HT1080 (cell line): ENCODE measurements around the gene WNT3A. TPM values are rescaled to one million over a fixed set of nuclear protein-coding genes. Genes with fewer than 3 reads are reported as not detected.
A peak's percentile ranks its signal among the peaks of the same experiment; 100 is the strongest.

Experiments used
- DNase-seq: peaks from one replicate; pipeline ENCODE4 v3.0.0-alpha.2; 2015; ENCODE audit warnings: low read depth
- total RNA-seq: library from RNA; depleted of rRNA; stranded (reverse); fragments of >200 nt; shearing (Covaris generic); gene quantifications from 2 replicates; pipeline ENCODE4 v1.2.3, GENCODE V29; 2014

WNT3A gene
- total RNA-seq, 1 experiment from 2014 or later, result not detected

DNA sequence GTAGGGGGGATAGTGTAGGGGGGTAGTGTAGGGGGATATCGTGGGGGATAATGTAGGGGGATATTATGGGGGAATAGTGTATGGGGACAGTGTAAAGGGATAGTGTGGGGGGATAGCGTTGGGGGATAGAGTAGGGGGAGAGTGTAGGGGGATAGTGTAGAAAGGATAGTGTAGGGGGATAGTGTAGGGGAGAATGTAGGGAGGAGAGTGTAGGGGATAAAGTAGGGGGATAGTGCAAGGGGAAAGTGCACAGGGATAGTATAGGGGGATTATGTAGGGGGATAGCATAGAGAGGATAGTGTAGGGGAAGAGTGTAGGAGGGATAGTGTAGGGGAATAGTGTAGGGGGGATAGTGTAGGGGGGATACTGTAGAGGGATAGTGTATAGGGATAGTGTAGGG is 63.4 kb downstream of the WNT3A start:
- DNase-seq, result no peak

DNA sequence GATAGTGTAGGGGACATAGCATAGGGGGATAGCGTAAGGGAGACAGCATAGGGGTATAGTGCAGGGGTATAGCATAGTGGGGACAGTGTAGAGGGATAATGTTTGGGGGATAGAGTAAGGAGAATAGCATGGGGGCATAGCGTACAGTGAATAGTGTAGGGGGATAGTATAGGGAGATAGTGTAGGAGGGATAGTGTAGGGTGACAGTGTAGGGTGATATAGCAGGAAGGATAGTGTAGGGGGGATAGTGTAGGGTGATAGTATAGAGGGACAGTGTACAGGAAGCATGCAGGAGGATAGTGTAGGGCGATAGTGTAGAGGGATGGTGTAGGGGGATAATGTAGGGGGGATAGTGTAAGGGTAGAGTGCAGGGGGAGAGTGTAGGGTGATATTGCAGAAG is 64.1 kb downstream of the WNT3A start:
- DNase-seq, result no peak

DNA sequence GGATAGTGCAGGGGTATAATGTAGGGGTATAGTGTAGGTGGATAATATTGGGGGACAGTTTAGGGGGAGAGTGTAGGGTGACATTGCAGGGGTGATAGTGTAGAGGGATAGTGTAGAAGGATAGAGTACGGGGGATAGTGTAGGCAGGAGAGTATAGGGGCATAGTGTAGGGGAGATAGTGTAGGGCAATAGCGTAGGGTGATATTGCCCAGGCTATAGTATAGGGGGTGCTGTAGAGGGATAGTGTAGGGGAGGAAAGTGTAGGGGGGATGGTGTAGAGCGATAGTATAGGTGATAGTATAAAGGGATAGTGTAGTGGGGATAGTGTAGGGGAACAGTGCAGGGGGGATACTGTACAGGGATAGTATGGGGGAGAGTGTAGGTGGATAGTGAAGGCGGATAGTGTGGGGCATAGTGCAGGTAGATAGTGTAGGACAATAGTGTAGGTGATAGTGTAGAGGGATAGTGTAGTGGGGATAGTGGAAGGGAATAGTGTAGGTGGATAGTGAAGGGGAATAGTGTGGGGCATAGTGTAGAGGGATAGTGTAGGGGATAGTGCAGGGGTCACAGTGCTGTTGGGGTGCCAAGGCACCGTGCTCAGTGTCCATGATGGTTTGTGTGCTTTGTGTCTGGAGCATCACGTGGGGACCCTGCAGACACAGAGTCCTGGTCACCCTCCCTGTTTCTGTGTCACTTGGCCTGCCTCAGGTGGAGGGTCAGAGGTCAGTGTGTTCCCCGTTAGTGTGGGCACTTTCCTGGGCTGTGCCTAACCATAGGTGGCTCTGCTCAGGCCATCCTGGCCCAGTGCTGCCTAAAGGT is 65.2 kb downstream of the WNT3A start:
- DNase-seq, result no peak

DNA sequence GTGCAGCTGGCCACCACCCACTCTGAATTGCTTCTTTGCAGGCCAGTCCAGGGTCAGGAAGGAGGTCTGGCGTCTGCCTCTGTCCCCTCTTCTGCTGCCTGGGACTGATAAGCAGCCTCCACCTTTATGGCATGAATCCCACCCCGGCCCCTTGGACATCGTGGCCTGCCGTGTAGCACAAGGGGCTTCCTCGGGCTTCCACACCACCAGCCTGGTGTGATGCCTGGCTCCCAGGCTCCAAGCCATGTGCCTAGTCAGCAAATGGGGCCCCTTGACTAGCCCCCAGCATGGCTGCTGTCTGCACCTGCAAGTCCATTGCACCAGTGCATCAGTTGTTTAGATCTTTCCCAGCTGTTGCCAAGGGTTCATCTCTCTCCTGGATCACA is 65.9 kb downstream of the WNT3A start:
- DNase-seq, result no peak

DNA sequence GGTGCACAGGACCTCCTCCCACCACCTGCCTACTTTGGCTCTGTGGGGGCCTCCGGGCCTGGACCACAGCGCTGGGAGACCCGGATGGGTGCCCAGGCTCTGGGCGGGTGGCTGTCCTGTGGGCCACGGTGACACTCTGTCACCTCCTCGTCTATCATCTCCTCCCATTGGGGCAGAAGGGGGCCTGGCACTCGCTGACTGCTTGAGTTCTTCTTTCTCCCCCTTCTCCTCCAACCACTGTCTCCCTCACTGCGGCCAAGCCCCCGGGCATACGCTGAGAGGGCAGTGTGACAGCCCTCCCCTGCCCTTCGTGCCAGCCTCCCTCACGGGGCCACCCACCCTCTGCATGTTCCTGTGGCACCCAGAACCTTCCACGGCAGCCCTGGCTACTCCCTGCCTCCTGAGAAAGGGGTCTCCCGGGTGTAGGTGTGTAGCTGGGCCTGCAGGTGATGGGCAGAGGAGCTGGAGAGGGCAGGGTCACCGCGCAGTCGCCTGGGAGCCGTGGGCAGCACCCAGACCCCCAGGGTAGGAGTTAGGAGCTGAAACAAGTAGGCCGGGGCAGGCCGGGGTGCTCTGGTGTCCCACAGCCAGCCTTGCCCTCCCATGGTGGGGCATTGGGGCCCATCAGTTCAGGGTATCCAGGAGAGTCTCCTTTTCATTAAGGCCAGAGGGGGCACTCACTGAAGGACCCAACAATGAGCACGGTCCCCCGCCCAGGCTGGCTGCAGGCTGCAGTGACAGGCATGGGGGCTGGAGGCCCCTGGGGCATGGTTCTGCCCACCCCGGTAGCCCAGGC is 66.5 kb downstream of the WNT3A start:
- DNase-seq, result no peak

DNA sequence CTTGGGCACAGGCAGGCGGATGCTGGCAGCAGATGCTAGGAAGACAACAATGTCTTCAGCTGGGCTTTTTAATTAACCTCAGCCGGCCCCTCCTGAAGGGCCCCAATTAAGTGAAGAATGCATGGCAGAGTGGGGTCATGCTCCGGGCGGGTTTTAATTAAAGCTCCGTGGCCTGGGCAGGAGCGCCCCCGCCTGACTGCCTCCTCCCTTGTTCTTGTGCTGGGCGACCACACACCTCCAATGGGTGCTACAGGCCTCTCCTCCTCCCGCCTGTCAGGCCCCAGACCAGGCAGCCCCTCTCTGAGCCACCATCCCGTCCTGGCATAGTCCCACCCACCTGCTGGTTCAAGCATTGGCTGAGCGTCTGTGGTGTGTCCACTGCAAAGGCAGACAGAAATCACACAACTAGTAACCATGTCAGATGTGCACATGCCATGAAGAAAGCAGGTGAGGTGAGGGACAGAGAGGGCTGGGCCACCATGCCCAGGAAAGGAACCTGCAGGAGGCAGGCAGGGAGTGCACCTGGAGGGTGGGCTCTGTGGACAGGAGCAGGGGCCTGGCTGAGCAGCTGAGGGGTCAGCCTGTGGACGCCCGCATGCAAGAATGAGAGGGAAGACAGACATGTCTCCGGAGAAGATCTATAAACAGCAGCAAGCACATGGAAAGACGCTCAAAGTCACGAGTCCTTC is 67.2 kb downstream of the WNT3A start:
- peak; percentile 33 for DNase-seq

DNA sequence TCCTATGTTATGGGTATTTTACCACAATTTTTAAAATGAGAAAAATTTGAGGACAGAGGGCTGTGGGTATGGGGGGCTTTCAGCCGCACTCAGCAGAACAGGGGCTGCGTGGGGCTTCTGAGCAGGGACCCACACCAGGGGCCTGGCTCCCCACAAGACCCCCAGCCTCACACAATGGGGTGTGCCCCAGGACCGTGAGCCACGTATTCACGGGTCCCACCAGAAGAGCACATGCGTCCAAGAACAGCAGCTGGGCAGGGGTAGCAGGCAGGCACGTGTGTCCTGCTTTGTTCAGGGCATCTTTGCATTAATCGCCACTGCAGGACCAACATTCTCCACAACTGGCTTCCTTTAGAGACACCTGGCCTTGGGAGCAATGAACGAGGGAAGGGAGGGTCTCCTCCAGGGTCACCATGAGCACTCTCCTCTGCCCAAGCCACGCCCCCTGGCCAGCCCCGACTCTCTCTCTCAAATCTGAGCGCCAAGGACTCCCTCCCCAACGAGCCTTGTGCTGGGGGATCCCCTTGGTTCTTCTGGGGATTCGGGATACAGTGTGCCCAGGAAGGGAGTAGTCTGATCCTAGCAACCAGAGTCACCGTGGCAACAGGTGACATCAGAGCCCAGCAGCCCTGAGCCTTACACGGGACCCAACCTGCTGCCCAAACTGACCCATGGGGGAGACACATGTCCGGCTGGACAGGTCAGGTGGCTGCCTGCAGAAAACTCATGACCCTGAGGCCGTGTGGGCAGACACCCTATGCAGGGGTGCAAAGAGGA is 68.3 kb downstream of the WNT3A start:
- no peak for DNase-seq

DNA sequence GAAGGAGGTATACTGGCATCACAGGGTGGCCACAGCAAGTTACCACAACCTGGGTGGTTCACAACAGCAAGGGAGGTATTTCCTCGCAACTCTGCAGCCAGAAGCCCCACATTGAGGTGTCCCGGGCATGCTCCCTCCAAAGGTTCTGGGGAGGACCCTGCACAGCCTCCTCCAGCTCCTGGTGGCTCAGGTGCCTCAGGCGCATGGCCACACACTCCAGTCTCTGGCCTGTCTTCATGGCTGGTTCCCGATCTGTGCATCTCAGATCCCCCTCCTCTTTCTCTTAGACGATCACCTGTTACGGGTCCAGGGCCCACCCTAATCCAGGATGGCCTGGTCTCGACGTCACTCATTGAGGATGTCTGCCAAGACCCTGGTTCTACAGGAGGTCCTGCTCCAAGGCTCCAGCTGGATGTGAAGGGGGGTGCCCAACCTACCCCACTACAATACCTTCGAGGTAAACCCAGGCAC is 69.0 kb downstream of the WNT3A start:
- no peak for DNase-seq

DNA sequence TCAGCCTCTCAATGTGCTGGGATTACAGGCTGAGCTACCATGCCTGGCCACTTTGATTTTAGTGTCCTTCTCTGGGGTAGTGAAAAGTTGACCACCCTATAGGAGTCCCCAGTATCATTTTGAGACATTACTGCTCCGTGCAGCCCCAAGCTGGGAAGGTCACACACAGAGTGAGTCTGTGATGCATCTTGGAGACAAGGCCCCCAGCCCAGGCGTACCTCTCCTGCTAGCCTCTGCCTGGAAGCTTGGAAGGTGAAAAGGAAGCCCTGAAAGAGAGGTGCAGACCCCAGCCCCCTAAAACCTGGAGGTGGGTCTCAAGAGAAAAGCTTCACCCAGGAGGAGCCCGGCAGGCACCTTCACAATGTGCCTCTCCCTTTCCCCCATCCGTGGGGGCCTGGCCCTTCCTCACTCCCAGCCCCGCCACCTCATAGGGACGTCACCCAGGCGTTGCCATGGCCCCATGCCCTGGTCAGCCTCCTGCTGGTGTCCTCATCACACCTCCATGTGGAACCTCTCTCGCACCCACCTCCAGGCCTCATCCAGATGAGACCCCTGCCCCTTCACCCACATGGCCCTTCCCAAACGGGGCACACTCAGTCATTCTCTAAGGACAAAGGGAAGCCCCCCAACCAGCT is 70.1 kb downstream of the WNT3A start:
- DNase-seq, result no peak

DNA sequence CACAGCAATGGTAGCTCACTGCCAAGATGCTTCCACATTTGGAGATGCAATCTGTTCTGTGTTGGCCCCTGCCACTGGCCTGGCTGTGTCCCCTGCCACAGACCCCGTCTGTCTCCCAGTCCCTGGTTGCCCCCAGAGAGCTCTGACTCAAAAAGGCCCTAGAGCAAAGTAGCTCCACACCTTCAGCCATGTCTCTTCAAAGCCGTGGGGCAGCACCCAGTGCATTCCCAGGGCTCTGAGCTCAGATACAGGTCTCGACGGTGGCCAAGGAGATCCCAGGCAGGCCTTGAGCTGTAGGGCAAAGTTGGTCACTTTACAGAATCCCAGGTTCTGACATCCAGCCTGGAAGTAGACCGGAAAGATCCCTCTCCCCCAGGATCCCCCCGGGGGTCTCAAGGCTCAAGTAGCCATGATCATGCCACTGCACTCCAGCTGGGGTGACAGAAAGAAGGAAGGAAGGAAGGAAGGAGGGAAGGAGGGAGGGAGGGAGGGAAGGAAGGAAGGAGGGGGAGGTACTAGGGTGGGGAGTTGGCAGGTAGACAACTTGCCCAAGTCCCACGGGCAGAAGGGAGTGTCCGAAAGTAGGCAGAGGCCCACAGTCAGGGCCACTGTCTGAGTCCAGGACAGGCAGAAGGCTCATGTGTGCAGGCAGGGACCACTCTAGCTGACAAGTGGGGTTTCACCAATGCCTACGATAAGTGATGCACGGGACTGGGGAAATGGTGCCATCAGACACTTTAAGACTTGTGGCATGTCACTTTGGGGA is 71.0 kb downstream of the WNT3A start:
- DNase-seq, result no peak

DNA sequence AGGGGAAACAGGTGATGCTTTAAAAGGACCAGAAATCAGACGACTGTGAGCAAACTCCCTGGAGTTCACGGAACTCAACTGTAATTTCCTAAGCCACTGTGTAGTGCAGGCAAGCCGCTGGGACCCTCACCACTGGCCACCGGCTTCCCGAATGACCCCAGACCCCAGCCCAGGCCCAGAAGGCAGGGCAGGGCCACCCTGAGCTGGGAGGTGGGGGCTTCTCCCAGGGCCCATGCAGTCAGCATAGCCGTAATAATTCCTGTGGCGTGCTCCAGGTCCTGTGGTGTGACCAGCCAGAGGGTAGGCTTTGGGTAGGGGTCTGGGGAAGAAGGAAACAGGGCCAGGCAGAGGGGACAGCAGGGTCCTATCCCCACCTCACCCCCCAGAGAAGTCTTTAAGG is 72.2 kb downstream of the WNT3A start:
- DNase-seq, result no peak

DNA sequence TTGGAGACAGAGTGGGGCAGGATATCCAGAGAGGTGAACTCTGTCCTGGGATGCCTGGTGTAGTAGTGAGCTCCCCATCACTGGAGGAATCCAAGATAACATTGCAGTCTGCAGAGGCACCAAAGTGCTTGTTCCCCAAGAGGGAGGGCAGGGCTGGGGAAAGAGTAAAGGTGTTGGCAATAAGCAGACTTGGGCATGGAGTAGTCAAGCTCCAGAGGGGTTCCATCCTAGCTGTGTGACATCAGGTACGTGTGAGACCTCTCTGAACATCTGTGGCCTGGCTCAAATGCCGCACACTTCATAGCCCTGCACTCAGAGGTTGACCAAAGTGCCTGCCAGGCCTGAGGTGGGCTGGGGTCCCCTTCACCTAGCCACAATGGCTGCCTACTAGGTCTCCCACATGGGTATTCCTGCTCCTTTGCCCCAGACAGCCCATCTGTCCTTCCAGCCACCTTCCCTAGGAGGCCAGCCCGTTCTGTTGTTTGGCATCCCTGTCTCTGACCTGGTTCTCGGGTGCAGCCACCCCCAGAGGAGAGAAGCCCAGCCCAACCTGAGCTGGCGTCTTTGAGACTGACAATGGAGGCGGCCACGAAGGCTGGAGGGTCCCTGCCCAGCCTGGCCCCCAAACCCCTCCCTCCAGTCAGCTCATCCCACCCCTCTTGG is 72.9 kb downstream of the WNT3A start:
- DNase-seq, result no peak

DNA sequence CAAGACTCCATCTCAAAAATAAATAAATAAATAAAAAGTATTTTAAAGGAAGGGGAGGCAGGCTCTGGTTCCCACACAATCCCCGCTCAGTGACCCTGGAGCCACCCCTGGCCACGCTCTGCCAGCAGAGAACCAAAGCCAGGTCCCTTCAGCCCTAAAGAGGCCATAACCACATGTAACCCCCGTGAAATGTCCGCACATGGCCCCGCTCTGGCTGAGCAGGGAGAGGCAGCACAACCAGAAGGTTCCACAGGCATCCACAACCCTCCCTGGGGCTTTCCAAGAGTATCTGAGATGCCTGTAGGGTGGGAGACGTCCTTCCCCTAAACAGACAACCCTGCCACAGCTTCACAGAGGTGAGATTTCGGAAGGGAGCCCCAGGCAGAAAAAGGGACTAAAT is 74.3 kb downstream of the WNT3A start:
- no peak for DNase-seq

DNA sequence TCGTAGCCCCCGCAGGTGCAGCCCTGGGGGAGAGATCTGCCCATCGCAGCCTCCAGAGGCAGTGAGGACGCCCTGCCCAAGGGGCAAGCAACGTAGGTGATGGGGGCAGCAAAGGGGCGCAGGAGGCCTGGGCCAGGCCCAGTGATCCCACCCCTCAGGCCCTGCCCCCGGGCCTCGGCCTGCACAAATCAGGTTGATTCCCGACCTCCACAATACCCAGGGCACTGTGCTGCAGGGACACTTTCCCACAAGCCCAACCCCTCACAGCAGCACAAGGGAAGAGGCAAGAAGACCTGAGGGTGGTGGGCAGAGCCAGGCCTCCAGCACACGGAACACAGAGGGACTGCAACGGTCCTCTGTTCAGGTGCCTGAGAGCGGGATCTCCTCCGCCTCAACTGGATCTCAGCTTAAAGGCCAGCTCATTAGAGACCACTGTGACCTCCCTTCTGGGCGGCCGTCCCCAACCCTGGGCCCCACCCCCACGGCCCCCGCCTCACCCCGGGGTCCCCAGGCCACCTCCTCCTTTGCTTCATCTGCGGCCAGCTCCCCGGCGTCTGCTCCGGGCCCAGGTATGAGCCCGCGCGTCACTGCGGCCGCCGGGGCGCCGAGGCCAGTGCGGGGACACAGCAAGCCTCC is 74.9 kb downstream of the WNT3A start:
- no peak for DNase-seq

DNA sequence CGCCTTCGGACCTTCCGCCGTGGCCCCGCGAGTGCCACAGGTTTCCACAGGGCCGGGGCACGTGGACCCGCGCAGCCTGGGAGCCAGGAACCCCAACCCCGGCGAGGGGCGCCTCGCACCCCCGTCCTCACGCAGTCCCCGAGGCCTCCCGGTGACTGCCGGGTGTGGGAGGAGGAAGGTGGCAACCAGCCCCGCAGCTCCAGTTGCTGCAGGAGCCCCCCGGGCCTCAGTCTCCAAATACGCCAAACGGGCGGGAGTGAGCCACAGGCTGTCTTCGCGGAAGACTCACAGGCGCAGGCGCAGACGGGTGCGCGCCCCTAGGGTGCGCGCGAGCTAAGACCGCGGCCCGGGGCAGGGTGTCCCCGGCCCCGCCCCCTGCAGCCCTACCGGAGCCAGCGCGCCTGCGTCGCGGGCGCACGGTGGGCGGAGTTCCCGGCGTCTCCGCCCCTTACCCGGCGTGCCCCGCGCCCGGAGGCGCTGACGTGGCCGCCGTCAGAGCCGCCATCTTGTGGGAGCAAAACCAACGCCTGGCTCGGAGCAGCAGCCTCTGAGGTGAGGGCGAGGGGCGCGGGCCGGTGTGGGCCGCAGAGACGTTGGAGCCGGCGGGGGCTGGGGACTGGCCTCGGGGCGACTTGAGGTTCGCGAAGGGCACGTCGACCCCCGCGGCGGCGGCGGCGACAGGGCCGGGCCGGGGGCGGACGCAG is 75.6 kb downstream of the WNT3A start, which contains the start of gene ARF1:
TSS of gene ARF1 (plus strand) at position 495 of the 704 bp plus-strand sequence. CDS start 14,407 bp downstream, outside the sequence.
- DNase-seq, result peak; percentile 87

DNA sequence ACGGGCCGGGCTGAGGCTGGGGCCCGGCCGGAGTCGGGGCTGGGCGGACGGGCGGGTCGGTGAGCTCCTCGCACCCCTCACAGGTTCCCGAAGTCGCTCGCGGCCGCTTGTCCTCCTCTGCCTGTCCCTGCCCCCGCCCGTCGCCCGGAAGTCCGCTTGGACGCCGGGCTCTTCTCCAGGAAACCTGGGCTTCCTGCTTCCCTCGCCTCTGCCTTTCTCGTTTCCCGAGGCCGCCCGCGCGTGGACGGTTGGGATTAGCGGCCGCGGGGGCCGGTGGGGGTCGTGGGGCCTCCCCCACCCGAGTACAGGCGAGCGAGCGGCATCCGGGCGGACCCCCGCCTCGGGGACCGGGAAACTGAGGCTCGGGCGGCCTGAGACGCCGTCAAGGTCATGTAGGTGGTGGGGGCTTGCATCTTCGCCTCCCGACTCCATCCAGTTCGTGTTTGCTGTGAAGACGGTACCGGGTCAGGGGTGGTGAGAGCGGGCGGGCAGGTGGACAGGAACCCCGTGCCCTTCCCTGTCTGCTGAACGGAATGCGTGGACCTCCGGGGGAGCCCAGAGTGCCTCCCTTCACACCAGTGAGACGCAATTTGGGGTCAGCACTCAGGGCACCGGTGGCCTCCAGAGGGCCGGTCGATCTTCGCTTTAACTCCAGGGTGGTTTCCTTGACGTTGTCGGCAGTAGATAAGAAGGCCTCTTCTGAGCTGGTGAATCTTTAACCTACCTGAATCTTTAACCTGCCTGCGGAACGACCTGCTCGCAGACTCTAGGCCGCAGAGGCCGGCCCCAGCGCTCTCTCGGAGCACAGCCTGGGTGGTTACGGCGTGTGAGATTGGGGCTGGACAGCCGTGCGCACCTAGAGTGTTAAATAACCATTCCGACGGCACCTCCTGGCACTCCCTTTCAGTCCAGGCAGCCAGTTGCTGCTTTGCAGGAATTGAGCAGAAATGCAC is 76.4 kb downstream of the WNT3A start:
- no peak for DNase-seq

DNA sequence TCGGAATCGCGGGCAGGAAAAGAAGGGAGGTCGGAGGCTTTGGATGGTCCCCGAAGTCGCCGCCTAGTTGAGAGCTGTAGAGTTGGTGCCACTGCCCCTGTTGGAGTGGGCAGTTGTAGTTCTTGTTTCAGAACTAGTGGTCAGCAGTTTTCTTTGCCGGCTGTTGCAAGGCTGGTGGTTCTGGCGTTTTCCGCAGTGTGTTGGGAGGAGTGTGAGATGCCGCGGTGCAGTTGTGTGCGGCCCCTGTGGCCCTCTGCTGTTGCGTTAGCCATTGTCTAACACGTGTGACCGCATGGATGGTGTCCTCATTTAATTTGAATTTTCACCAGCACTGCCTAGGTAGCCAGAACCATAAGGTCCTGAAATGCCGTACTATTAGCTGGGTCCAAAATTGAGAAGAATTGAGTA is 77.1 kb downstream of the WNT3A start:
- DNase-seq, result no peak
